MCF 10A (cell line): ENCODE results near the gene ZNF283. TPM values are rescaled to one million over a fixed set of nuclear protein-coding genes. Genes with fewer than 3 reads are reported as not detected.

Experiments
- BruUV-seq: library from RNA; stranded (reverse); fragments of 400-500 nt; replicated peaks from 2 replicates; lab custom pipeline; 2021; lab: Mats Ljungman, UMichigan
- CTCF ChIA-PET: fragments of 300-600 bp; sonication (Branson Sonifier 250); formaldehyde crosslinking; extraction: SDS; loops from one replicate; lab custom pipeline; 2021; ENCODE audit warnings: antibody characterized with exemption, inconsistent platforms; lab: Yijun Ruan, JAX
- POLR2A ChIA-PET: fragments of 300-600, 350-650 bp; sonication (Branson Sonifier 250); formaldehyde crosslinking; extraction: SDS; loops from one replicate; lab custom pipeline; 2020; ENCODE audit warnings: antibody characterized with exemption, inconsistent platforms; lab: Yijun Ruan, JAX
- DNase-seq: peaks from one replicate; pipeline ENCODE4 v3.0.0-alpha.2; 2018; ENCODE audit not compliant: unreplicated experiment
- H3K27ac Mint-ChIP-seq: one replicate; pipeline ENCODE4 v1.8.0; 2022; ENCODE audit warnings: mild to moderate bottlenecking, low read depth, mixed read lengths; ENCODE audit not compliant: unreplicated experiment
- H3K27me3 Mint-ChIP-seq: one replicate; pipeline ENCODE4 v1.8.0; 2022; ENCODE audit warnings: mixed read lengths; ENCODE audit not compliant: insufficient read depth, unreplicated experiment
- H3K36me3 Mint-ChIP-seq: one replicate; pipeline ENCODE4 v1.8.0; 2022; ENCODE audit warnings: mild to moderate bottlenecking, moderate library complexity, mixed read lengths; ENCODE audit not compliant: insufficient read depth, unreplicated experiment
- H3K4me1 Mint-ChIP-seq: one replicate; pipeline ENCODE4 v1.8.0; 2022; ENCODE audit warnings: mixed read lengths; ENCODE audit not compliant: insufficient read depth, unreplicated experiment
- H3K4me3 Mint-ChIP-seq: one replicate; pipeline ENCODE4 v1.8.0; 2022; ENCODE audit warnings: mild to moderate bottlenecking, moderate library complexity, mixed read lengths; ENCODE audit not compliant: unreplicated experiment
- H3K9me3 Mint-ChIP-seq: one replicate; pipeline ENCODE4 v1.8.0; 2022; ENCODE audit warnings: mixed read lengths; ENCODE audit not compliant: unreplicated experiment
- intact Hi-C: fragments of 100-400 bp; cut with micrococcal nuclease; formaldehyde crosslinking; loops from 2 replicates; pipeline ENCODE4 v1.14.1; 2022
- total RNA-seq: library from RNA; stranded (reverse); gene quantifications from 2 replicates; pipeline ENCODE4 v1.2.3, GENCODE V29; 2022
- TF ChIP-seq, protein P1 (sequence below): fragments of 200-600 bp; IDR thresholded peaks from one replicate; pipeline ENCODE4 v1.8.0; 2022; ENCODE audit warnings: antibody characterized with exemption, mild to moderate bottlenecking; ENCODE audit not compliant: unreplicated experiment

The ZNF283 gene
- total RNA-seq, 1 experiment from 2014 or later: 15.4 TPM

- H3K9me3 Mint-ChIP-seq: peaks cover 23% of the 10 kb centered on the region
- peaks cover 88% of the 10 kb centered on the region for H3K36me3 Mint-ChIP-seq
- no peak for DNase-seq
- H3K4me3 Mint-ChIP-seq: no peak overlapping the region
- CTCF ChIA-PET: no interaction called here
- H3K4me1 Mint-ChIP-seq: no peaks in the 10 kb centered on the region
- H3K27me3 Mint-ChIP-seq: no peaks in the 10 kb centered on the region
- intact Hi-C loops: no loop called here
- POLR2A ChIA-PET: no interaction called here
- TF ChIP-seq, protein P1, sequence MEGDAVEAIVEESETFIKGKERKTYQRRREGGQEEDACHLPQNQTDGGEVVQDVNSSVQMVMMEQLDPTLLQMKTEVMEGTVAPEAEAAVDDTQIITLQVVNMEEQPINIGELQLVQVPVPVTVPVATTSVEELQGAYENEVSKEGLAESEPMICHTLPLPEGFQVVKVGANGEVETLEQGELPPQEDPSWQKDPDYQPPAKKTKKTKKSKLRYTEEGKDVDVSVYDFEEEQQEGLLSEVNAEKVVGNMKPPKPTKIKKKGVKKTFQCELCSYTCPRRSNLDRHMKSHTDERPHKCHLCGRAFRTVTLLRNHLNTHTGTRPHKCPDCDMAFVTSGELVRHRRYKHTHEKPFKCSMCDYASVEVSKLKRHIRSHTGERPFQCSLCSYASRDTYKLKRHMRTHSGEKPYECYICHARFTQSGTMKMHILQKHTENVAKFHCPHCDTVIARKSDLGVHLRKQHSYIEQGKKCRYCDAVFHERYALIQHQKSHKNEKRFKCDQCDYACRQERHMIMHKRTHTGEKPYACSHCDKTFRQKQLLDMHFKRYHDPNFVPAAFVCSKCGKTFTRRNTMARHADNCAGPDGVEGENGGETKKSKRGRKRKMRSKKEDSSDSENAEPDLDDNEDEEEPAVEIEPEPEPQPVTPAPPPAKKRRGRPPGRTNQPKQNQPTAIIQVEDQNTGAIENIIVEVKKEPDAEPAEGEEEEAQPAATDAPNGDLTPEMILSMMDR: no peak
- H3K27ac Mint-ChIP-seq: no peak overlapping the region
- BruUV-seq: no TSS peak
Measured at GRCh38 chr19:43842007-43842406, 14.9 kb downstream of the ZNF283 start.

DNA sequence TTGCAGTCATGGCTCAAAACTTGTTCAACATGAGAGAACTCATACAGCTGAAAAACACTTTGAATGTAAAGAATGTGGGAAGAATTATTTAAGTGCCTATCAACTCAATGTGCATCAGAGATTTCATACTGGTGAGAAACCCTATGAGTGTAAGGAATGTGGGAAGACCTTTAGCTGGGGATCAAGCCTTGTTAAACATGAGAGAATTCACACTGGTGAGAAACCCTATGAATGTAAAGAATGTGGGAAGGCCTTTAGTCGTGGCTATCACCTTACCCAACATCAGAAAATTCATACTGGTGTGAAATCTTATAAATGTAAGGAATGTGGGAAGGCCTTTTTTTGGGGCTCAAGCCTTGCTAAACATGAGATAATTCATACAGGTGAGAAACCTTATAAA lies 20.1 kb downstream of the ZNF283 start:
- H3K27me3 Mint-ChIP-seq: no peaks in the 10 kb centered on the region
- DNase-seq: no peak
- H3K4me1 Mint-ChIP-seq: no peaks in the 10 kb centered on the region
- H3K4me3 Mint-ChIP-seq: no peak overlapping the region
- CTCF ChIA-PET: no interaction called here
- peaks cover 66% of the 10 kb centered on the region for H3K36me3 Mint-ChIP-seq
- TF ChIP-seq, protein P1: no peak
- H3K9me3 Mint-ChIP-seq: peaks cover 19% of the 10 kb centered on the region
- POLR2A ChIA-PET: no interaction called here
- TSS peak; percentile 11 for BruUV-seq
- intact Hi-C loops: no loop called here
- H3K27ac Mint-ChIP-seq: no peak overlapping the region

DNA sequence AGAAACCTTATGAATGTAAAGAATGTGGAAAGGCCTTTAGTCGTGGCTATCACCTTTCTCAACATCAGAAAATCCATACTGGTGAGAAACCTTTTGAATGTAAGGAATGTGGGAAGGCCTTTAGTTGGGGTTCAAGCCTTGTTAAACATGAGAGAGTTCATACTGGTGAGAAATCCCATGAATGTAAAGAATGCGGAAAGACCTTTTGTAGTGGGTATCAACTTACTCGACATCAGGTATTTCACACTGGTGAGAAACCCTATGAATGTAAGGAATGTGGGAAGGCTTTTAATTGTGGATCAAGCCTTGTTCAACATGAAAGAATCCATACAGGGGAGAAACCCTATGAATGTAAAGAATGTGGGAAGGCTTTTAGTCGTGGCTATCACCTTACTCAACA lies 20.8 kb downstream of the ZNF283 start:
- Mint-ChIP-seq H3K9me3 (peaks cover 19% of the 10 kb centered on the region), H3K27me3 (no peaks in the 10 kb centered on the region)
- intact Hi-C loops: no loop called here

GRCh38 chr19:43848821-43849220 lies 21.7 kb downstream of the ZNF283 start:
- TF ChIP-seq, protein P1: no peak
- Mint-ChIP-seq H3K4me3 (no peak overlapping the region), H3K9me3 (peaks cover 19% of the 10 kb centered on the region), H3K27ac (no peak overlapping the region), H3K4me1 (no peaks in the 10 kb centered on the region), H3K27me3 (no peaks in the 10 kb centered on the region), H3K36me3 (peaks cover 50% of the 10 kb centered on the region)
- ChIA-PET POLR2A (no interaction called here), CTCF (no interaction called here)
- BruUV-seq: no TSS peak
- DNase-seq: no peak
- intact Hi-C loops: no loop called here

More for the DNA sequence above, 20.8 kb downstream of the ZNF283 start:
- BruUV-seq: no TSS peak
- TF ChIP-seq, protein P1: no peak
- H3K36me3 Mint-ChIP-seq: peaks cover 60% of the 10 kb centered on the region
- DNase-seq: no peak
- no peak overlapping the region for H3K27ac Mint-ChIP-seq
- POLR2A ChIA-PET: no interaction called here
- H3K4me3 Mint-ChIP-seq: no peak overlapping the region
- no peaks in the 10 kb centered on the region for H3K4me1 Mint-ChIP-seq
- CTCF ChIA-PET: interaction anchor here (0.6 kb wide), 1 partner anchor 20 kb away, joined by 3 read pairs; no protein-coding TSS in a partner anchor
